Dedifferentiated amniotic fluid mesenchymal stem cell (primary cell): ENCODE data around the gene VPS18.

ENCODE experiments used
- DNase-seq: peaks from one replicate; pipeline ENCODE4 v3.0.0-alpha.2; 2016; ENCODE audit errors: extremely low spot score

The VPS18 gene

DNA sequence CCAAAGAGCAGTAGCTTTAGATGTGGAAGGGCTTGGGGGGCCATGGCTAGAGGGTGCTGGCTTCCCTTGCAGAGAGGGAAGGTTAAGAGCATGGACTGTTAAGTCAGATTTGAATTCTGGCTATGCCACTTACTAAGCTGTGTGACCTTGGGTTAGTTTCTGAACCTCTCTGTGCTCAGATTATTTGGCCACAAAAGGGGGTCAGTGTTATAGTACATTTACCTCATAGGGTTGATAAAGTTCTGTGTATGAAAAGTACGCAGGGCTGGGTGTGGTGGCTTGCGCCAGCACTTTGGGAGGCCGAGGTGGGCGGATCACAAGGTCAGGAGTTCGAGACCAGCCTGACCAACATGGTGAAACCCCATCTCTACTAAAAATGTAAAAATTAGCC lies 6.8 kb downstream of the VPS18 start:
- no peak for DNase-seq

DNA sequence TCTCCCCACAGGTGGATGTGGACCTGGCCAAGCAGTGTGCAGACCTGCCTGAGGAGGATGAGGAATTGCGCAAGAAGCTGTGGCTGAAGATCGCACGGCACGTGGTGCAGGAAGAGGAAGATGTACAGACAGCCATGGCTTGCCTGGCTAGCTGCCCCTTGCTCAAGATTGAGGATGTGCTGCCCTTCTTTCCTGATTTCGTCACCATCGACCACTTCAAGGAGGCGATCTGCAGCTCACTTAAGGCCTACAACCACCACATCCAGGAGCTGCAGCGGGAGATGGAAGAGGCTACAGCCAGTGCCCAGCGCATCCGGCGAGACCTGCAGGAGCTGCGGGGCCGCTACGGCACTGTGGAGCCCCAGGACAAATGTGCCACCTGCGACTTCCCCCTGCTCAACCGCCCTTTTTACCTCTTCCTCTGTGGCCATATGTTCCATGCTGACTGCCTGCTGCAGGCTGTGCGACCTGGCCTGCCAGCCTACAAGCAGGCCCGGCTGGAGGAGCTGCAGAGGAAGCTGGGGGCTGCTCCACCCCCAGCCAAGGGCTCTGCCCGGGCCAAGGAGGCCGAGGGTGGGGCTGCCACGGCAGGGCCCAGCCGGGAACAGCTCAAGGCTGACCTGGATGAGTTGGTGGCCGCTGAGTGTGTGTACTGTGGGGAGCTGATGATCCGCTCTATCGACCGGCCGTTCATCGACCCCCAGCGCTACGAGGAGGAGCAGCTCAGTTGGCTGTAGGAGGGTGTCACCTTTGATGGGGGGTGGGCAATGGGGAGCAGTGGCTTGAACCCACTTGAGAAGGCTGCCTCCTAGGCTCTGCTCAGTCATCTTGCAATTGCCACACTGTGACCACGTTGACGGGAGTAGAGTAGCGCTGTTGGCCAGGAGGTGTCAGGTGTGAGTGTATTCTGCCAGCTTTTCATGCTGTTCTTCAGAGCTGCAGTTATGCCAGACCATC lies 8.6 kb downstream of the VPS18 start:
- no peak for DNase-seq

- DNase-seq: no peak
These were observed 10.4 kb downstream of the VPS18 start for GRCh38 chr15:40904552-40905201.

DNA sequence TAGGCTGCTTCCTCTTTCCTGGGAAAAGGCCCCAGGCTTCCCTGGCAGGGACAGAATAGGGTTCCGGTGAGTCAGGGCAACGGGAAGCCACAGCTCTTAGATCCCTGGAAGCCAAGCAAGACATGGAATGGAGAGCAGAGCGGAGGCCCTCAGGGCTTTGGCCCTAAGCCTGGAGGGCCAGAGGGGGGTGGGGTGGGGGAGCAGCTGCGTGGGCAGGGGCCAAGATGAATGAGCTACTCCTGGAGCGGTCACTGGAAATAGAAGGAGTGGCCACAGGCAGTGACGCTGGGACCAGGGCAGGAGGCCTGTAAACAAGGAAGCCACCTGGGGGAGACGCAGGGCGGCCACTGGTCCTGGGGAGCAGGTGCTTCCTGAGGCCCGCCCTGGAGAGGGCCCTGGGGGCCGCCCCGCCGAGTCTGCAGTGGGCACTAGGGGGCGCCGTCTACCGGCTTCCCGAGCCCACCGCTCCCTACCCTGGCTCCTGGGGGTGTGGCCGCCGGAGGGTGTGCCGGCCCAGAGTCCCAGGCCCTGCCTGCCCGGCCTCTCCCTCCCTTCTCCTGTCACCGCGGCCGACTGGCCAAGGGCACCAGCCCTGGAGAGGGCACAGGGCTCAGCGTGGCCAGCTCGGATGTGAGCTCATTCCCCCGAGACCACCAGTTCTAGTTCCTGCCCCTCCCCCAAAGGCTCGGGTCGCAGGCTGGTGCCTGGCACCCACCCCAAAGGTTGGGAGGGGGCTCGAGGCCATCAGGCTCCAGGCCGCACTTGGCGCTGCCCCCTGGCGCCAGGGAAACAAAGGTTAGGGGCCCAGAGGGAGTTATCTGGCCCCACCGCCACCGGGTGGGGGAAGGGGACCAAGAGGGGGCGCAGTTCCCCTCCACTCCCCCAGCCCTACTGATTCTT lies 12.1 kb downstream of the VPS18 start:
- DNase-seq: peak; percentile 93

- DNase-seq: no peak
These were observed 12.9 kb downstream of the VPS18 start for GRCh38 chr15:40906991-40907802.

DNA sequence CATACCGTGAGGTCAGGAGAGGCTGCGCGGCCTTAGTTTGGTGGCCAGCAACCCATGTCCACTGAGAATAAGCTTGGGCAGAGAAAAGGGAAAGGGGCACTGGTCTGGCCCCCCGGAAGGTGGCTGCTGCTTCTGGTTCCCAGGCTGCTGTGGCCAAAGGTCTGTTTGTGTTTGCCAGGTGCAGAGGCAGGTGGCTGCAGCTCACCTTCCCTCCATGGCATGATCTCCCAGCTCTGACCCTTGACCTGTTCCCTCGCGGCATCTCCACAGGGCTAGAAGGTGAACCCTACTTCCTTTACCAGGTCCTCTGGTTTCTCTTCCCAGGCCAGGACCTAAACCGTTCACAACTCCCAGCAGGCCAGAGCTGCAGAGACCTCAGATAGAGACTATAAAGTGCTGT lies 13.8 kb downstream of the VPS18 start:
- DNase-seq: no peak

- no peak for DNase-seq
These were observed 15.7 kb downstream of the VPS18 start for GRCh38 chr15:40909662-40910630.

- DNase-seq: no peak
These were observed 16.9 kb downstream of the VPS18 start for GRCh38 chr15:40911141-40911540.

- no peak for DNase-seq
These were observed 17.4 kb downstream of the VPS18 start for GRCh38 chr15:40911693-40912092.

- DNase-seq: no peak
These were observed 18.2 kb downstream of the VPS18 start for GRCh38 chr15:40912478-40912877.

DNA sequence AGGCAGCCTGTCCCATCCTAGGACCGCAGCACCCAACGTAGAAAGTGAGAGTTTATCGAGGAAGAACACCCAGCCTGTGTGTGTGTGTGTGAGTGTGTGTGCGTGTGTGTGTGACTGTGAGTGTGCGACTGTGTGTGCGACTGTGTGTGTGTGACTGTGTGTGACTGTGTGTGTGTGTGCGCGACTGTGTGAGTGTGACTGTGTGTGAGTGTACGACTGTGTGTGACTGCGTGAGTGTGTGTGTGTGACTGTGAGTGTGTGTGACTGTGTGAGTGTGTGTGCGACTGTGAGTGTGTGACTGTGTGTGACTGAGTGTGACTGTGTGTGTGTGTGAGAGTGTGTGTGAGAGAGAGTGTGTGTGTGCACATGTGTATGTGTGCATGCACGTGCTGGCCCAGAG lies 19.8 kb downstream of the VPS18 start:
- DNase-seq: no peak

DNA sequence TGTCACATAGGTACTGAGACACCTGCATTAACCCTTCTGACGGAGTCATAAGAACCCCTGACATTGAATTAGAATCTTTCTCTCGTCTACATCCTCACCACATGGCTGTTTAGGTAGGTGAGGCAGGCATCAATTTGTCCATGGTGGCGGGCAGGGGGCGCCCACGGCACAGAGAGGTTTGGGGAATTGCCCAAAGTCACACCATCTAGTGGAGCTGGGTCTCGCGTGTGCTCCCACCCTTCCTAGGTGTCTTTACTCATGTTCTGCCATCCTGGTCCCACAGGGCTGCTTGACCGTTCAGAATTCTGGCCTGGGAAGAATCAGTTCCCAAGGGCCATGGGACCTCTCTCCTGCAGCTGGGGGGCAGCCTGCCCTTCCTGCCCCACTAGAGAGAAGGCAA lies 20.2 kb downstream of the VPS18 start:
- no peak for DNase-seq

DNA sequence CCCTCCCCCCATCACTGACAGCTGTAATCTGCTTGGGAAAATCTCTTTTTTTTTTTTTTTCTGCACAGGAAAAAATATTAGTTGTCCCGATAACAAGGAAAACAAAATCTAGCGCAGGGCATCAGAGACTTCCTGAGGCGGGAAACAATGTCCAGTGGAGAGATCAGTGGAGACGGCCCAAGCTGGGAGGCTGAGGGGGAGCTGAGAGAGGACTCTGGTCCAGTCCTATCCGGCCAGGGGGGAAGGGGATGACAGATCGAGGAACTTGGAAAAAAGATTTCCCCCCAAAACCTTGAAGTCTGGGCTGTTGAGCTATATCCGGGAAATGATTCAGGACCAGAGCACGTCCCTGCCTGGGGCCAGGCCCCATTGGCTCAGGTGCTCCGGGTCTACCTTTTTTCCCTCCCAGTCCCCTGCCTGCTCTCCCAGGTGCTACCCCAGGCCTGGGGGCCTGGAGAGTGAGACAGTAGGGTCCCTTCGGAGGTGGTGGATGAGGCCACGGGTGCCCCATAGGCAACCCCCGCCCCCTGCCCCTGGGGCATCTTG lies 20.9 kb downstream of the VPS18 start:
- DNase-seq: no peak

- DNase-seq: no peak
These were observed 21.4 kb downstream of the VPS18 start for GRCh38 chr15:40915679-40916078.

GRCh38 chr15:40917585-40917984 lies 23.3 kb downstream of the VPS18 start:
- no peak for DNase-seq

- no peak for DNase-seq
These were observed 24.0 kb downstream of the VPS18 start for GRCh38 chr15:40918146-40918798.

DNA sequence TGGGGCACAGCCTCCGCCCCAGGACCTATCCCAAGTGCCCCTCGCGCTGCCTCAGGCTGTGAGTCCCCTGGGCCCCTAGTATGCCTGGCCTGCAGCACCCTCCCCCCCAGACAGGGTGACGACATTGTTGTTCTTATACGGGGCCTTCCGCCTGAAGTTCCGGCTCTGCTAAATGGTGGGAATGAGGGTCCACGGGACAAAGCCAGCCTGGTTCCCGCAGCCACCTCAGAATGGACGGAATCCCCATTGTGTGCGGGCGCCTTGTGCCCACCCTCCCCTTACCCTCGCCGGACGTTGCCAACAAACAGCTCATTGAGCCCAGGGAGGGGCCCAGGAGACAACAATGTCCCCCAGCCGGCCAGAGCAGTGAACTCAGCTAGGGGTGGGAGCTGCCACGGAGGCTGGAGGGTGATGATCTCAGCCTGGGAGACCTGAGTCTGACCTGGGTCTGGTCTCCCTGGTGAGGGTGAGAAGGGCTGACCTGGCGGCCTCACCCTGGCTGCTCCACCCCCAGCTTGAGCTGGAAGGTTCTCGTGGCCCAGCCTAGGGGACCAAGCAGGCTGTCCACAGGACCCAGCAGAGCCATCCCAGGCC lies 24.6 kb downstream of the VPS18 start:
- no peak for DNase-seq

DNA sequence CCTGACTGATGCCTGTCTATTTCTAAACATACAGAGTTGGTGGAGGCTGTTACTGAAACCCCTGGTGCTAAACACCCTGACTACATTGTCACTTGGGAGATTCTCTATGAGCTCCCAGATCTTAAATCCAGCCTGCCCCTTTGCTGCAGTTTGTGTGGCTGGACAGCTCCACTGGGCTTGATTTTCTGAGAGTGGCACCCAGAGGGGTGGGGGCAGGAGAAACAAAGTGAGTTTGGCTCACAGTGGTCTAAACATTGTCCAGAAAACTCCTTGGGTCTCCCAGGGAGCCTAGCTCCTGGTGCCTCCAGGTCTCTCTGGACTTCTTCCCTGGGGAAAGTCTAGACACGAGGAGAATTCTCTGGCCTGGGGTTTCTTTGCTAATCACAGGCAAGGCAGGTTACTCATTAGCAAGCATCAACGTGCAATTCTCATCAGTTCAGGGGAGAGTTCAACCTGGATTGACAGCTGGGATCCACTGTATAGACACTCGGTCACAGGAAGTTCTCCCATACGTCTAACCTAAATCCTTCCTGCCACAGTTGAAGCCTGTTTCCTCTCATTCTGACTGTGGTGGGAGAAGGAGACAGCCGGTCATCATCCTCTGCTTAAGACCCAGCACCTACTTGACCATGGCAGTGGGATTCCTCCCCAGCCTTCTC lies 27.8 kb downstream of the VPS18 start:
- DNase-seq: no peak
